Erythroblast (primary cell): ENCODE data around the gene RASL12.

Source experiments
- GATA1 ChIP-seq: IDR thresholded peaks from 2 replicates; pipeline ENCODE4 v1.6.1; 2011; ENCODE audit warnings: low read depth, mild to moderate bottlenecking, control low read depth, low read length, moderate library complexity
- POLR2A ChIP-seq: IDR thresholded peaks from 2 replicates; pipeline ENCODE4 v1.6.1; 2011; ENCODE audit warnings: mild to moderate bottlenecking, low read length

GRCh38 chr15:65072027-65072426 is 4.2 kb upstream of the RASL12 start:
- no peak for TF ChIP-seq POLR2A
- TF ChIP-seq GATA1, result no peak
